ENCODE results near the gene UBL4B.

DNA sequence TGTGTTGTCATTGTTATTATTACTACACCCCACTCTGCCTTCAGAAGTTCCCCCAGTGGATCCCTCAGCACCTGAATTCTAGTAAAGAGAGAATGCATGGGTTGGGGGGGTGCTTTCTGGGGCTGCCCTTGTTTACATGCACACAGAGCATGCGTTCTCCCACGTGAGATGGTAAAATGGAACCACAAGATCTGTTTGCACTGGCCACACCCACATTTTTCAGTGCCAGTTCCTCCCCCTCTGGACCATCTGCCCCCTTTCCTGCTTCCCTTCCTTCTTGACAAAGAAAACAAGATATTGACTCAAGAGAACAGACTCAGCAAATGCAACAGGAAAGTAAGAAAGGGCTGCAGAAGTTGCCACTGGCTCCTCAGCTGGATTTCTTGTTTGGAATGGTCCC lies 46.9 kb downstream of the UBL4B start:
- TF ChIP-seq EZH2 (IDR thresholded peaks at IDR 0.05; ENCODE audit: low read length, unreplicated experiment) (no peak), EZH2phosphoT487 (IDR thresholded peaks at IDR 0.05; ENCODE audit: borderline replicate concordance, low read length) (no peak)
- TF ChIP-seq, protein P1, sequence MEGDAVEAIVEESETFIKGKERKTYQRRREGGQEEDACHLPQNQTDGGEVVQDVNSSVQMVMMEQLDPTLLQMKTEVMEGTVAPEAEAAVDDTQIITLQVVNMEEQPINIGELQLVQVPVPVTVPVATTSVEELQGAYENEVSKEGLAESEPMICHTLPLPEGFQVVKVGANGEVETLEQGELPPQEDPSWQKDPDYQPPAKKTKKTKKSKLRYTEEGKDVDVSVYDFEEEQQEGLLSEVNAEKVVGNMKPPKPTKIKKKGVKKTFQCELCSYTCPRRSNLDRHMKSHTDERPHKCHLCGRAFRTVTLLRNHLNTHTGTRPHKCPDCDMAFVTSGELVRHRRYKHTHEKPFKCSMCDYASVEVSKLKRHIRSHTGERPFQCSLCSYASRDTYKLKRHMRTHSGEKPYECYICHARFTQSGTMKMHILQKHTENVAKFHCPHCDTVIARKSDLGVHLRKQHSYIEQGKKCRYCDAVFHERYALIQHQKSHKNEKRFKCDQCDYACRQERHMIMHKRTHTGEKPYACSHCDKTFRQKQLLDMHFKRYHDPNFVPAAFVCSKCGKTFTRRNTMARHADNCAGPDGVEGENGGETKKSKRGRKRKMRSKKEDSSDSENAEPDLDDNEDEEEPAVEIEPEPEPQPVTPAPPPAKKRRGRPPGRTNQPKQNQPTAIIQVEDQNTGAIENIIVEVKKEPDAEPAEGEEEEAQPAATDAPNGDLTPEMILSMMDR (conservative IDR thresholded peaks at IDR 0.05; ENCODE audit: low read depth, low read length) = no peak
